ENCODE data around the gene CIDEA. TPM values are rescaled to one million over a fixed set of nuclear protein-coding genes. Genes with fewer than 3 reads are reported as not detected.
"Not testable (repeated sequence)": the region's sequence is repeated elsewhere in the genome, so short reads cannot be mapped to it uniquely, and the experiment has no call there.

The CIDEA gene
- polyA plus RNA-seq, 1 experiment, result 0.17 TPM

DNA sequence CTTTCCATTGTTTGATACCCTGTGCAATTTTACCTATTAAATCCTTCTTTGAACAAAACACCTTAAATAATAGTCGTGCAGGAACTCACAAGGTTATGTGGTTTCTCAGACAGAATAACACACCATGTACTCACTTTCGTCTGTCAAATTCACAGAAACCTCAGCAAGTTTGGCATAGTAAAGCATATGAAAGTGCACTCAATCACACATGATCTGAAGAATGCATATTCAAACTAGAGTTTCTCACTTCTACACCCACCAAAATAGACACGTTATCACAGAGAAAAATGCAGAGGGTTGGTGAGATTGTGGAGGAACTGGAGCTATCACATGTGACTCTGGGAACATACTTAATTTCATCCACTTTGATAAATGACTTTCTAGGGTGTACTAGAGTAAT lies 25.9 kb upstream of the CIDEA start:
- H3K9me3 ChIP-seq (ENCODE audit: control insufficient read depth, insufficient read depth, low read length); H3K27me3 ChIP-seq (ENCODE audit: control insufficient read depth, insufficient read depth, low read length); H3K27ac ChIP-seq (ENCODE audit: low read depth, low read length); DNase-seq (ENCODE audit: low read depth, low spot score); POLR2A ChIA-PET; CTCF ChIA-PET; H3K4me3 ChIP-seq (ENCODE audit: low read depth, low read length): not testable (repeated sequence)

DNA sequence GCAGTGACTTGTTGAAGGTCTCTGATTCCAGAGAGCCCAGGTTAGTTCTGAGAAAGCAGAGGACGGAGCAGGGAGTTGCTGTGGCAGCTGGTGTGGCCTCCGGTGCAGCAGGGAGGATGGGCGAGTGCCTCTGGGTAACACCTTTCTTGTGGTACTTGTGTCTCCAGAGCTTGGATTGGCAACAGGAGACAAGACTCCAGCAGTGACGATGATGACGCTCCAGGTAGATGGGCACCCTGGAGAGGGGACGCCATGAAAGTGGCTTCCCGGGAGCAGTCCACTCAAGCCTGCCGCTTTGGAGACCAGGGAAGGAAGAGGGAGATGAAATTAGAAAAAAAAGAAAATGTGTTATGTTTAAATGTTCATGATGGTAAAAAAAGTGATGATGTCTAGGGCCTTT lies 23.6 kb upstream of the CIDEA start:
- H3K4me3 ChIP-seq (ENCODE audit: low read depth, low read length); POLR2A ChIA-PET; CTCF ChIA-PET; H3K9me3 ChIP-seq (ENCODE audit: control insufficient read depth, insufficient read depth, low read length); H3K27me3 ChIP-seq (ENCODE audit: control insufficient read depth, insufficient read depth, low read length); H3K27ac ChIP-seq (ENCODE audit: low read depth, low read length); DNase-seq (ENCODE audit: low read depth, low spot score): not testable (repeated sequence)

DNA sequence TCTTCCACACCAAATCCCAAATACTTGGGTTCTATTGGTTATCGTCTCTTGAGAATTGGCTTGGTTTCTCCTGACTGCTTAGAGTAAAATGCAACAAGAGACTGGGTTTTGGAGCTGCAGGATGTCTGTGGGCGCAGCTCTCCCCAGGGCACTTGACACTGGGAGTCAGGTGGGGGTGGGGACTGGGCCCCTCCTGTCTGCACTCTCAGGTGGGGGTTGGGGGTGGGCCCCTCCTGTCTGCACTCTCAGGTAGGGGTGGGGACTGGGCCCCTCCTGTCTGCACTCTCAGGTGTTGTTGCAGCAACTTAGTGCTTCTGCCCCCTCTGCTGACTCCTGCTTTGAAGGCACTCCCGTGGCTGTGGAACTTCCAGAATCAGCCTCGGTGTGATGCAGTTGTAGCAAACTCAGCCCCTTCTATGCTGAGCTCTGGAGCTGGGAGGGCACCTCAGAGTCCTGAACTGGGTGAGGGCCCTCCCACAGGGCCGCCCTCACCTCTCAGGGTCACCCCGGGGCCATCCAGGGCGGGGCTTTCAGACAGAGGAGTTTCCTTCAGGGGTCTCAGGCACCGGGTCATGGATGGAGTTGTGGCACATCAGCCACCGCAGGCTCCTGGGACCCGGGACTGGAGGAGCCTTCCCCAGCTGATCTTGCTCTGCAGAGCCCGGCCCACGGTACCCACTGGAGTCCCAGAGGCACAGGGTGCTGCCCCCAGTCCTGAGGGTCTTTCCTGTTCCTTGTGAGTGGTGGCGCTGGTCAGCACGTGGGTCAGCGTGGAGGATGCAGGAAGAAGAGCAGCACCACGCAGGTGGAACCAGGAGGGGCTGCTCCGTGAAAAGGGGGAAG lies 22.9 kb upstream of the CIDEA start:
- Histone ChIP-seq H3K4me3 (ENCODE audit: low read depth, low read length) (no peak overlapping the region), H3K27ac (ENCODE audit: low read depth, low read length) (no peak overlapping the region), H3K27me3 (ENCODE audit: control insufficient read depth, insufficient read depth, low read length) (peaks cover 2% of the 10 kb centered on the region), H3K9me3 (ENCODE audit: control insufficient read depth, insufficient read depth, low read length) (peaks cover 9% of the 10 kb centered on the region; the same call in 1 of the 2 replicates)
- DNase-seq (ENCODE audit: low read depth, low spot score), result no peak
- TF ChIP-seq, protein P1, sequence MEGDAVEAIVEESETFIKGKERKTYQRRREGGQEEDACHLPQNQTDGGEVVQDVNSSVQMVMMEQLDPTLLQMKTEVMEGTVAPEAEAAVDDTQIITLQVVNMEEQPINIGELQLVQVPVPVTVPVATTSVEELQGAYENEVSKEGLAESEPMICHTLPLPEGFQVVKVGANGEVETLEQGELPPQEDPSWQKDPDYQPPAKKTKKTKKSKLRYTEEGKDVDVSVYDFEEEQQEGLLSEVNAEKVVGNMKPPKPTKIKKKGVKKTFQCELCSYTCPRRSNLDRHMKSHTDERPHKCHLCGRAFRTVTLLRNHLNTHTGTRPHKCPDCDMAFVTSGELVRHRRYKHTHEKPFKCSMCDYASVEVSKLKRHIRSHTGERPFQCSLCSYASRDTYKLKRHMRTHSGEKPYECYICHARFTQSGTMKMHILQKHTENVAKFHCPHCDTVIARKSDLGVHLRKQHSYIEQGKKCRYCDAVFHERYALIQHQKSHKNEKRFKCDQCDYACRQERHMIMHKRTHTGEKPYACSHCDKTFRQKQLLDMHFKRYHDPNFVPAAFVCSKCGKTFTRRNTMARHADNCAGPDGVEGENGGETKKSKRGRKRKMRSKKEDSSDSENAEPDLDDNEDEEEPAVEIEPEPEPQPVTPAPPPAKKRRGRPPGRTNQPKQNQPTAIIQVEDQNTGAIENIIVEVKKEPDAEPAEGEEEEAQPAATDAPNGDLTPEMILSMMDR (IDR thresholded peaks at IDR 0.05; ENCODE audit: low read depth, low read length), result no peak
- ChIA-PET POLR2A (no interaction called here), CTCF (no interaction called here)

DNA sequence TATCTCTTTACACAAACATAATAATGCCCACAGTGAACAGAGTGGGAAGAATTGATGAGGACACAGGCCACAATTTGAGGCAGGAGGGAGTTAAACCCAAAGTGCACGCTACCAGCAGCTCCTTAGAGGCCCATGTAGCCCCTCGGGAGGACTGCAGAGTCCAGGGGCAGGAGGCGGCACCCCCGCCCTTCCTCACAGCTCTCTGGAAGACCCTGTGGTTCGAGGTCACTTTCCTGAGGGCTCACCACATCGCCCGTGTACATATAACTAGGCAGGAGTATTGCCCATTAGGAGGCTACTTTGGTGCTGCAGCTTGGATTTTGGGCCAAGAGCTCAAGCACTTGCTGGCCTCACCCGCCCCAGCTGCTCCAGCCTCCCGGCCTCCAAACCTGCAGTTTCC lies 22.2 kb upstream of the CIDEA start:
- no peak overlapping the region for H3K4me3 ChIP-seq (ENCODE audit: low read depth, low read length)
- no peak for DNase-seq (ENCODE audit: low read depth, low spot score)
- H3K9me3 ChIP-seq (ENCODE audit: control insufficient read depth, insufficient read depth, low read length), result peaks cover 9% of the 10 kb centered on the region; the same call in 1 of the 2 replicates
- CTCF ChIA-PET, result no interaction called here
- no peak overlapping the region for H3K27ac ChIP-seq (ENCODE audit: low read depth, low read length)
- TF ChIP-seq, protein P1 (IDR thresholded peaks at IDR 0.05; ENCODE audit: low read depth, low read length), result no peak
- POLR2A ChIA-PET, result no interaction called here
- peaks cover 2% of the 10 kb centered on the region for H3K27me3 ChIP-seq (ENCODE audit: control insufficient read depth, insufficient read depth, low read length)

DNA sequence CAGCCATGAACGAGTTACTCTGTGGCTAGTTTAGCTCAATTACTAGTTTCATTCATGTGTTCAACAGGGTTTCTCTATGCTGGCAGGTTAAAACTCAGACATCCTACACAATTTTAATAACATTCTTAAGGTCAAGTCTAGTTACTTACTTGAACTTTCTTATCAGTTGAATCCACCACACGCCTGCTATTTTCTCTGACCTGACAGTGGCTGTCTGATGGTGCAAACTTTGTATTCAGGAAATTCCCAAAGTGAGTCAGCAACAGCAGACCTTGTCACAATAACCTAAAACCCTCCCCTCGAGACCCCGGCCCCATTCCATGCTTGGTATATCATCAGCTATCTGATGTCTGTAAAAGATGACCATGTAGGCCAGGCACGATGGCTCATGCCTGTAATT lies 20.8 kb upstream of the CIDEA start:
- ChIA-PET CTCF (interaction anchor here (0.8 kb wide), 1 partner anchor 578 kb away, joined by 3 read pairs; no protein-coding TSS in a partner anchor), POLR2A (interaction anchor here (0.7 kb wide), 1 partner anchor 358 kb away, joined by 3 read pairs; no protein-coding TSS in a partner anchor)
- H3K27ac ChIP-seq (ENCODE audit: low read depth, low read length), result no peak overlapping the region
- H3K4me3 ChIP-seq (ENCODE audit: low read depth, low read length), result no peak overlapping the region
- TF ChIP-seq, protein P1 (IDR thresholded peaks at IDR 0.05; ENCODE audit: low read depth, low read length), result no peak
- peaks cover 9% of the 10 kb centered on the region; the same call in 1 of the 2 replicates for H3K9me3 ChIP-seq (ENCODE audit: control insufficient read depth, insufficient read depth, low read length)
- H3K27me3 ChIP-seq (ENCODE audit: control insufficient read depth, insufficient read depth, low read length), result peaks cover 2% of the 10 kb centered on the region
- DNase-seq (ENCODE audit: low read depth, low spot score), result no peak

DNA sequence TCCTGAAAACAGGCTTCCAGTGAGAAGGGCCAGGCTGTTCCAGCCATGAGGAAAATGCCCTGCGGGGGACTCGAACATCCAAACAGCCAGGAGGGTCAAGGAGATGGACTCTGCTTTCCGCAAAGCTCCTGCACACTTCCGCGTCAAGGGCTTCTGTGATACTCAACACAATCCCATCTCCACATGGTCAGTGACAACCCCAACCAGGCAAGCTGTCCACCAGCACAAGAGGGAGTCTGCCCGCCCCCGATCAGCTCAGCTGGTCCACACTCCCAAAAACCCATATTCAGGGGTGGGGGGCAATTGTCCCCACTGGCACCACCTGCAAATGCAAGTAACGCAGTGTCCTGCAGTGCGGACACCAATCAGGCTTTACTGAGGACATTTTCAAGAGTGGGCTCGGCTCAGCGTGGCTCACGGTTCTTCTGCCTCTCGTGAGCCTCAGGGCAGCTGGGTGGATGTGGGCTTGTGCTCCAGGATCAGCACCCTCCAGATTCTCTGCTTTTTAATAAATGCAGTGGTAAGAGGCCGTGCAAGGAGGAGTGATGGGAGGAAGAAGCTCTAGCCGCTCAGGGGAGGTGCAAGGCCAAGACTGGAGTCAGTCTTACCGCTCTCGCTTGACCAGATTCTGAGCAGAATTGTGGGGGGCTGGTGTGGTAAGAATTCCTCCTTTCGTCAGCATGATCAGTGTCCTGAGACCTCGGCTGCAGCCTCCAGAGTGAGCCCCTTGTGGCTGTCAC lies 19.5 kb upstream of the CIDEA start:
- CTCF ChIA-PET, result interaction anchor here (2.9 kb wide), 1 partner anchor 579 kb away, joined by 23 read pairs; no protein-coding TSS in a partner anchor
- DNase-seq (ENCODE audit: low read depth, low spot score), result no peak

More for the DNA sequence above, 19.5 kb upstream of the CIDEA start:
- Histone ChIP-seq H3K9me3 (ENCODE audit: control insufficient read depth, insufficient read depth, low read length) (peaks cover 9% of the 10 kb centered on the region; the same call in 1 of the 2 replicates), H3K27me3 (ENCODE audit: control insufficient read depth, insufficient read depth, low read length) (peaks cover 2% of the 10 kb centered on the region), H3K27ac (ENCODE audit: low read depth, low read length) (no peak overlapping the region), H3K4me3 (ENCODE audit: low read depth, low read length) (no peak overlapping the region)
- POLR2A ChIA-PET, result no interaction called here
- TF ChIP-seq, protein P1 (IDR thresholded peaks at IDR 0.05; ENCODE audit: low read depth, low read length), result no peak
